Measurements from ENCODE around the gene TRERF1. TPM values are rescaled to one million over a fixed set of nuclear protein-coding genes. Genes with fewer than 3 reads are reported as not detected.

Gene TRERF1
- total and polyA plus RNA-seq, 2 of the 8 experiments (the other 6 are each of a cell fraction or from before 2014, with no cell fraction given), result 10.8 to 21.5 TPM

DNA sequence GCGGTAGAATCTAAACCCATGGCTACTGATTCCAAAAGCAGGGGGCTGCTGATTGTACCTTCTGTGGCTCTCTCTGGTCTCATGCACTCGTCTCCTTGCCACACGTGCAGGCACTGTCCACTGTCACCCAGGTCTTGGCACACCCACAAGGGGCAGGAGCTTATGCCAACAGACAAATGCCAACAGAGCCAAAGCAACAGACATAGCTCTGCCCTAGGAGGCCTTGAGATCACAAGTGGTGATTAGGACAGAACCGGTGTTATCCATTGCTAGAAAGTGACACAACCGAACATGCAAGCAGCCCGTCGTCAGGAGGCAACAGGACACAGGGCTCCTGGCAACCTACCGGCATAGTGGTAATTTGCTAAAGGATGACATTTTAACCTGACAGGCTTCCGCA is 197.2 kb downstream of the TRERF1 start:
- H2BK15ac ChIP-seq (ENCODE audit: low read length), result no peak overlapping the region
- no peak overlapping the region for H3K14ac ChIP-seq (ENCODE audit: insufficient read length)
- peaks cover 12 to 21% (median 18%) of the 10 kb centered on the region in 4 experiments for H3K4me1 ChIP-seq (replicated peaks in 1 of 4; ENCODE audit: control insufficient read depth in 3 of 4, insufficient read depth in 4 of 4, low read length in 3 of 4)
- H3K9me3 ChIP-seq (ENCODE audit: insufficient read depth in 2 of 2, low read depth in 1 of 2, low read length in 1 of 2), result no peaks in the 10 kb centered on the region
- H4K91ac ChIP-seq (replicated peaks; ENCODE audit: insufficient read length, low read length), result no peak overlapping the region
- H3K23me2 ChIP-seq (ENCODE audit: low read depth, low read length), result no peaks in the 10 kb centered on the region
- no peak overlapping the region for H3K4ac ChIP-seq (replicated peaks; ENCODE audit: insufficient read length, low read depth, low read length)
- no peak overlapping the region for H2AFZ ChIP-seq (ENCODE audit: low read length)
- H4K5ac ChIP-seq (ENCODE audit: insufficient read length, low read depth, low read length), result no peak overlapping the region
- no peak overlapping the region for H4K8ac ChIP-seq (ENCODE audit: extremely low read depth, insufficient read depth, low read length)
- no peak overlapping the region for H2BK120ac ChIP-seq (replicated peaks; ENCODE audit: low read depth, low read length)
- no peaks in the 10 kb centered on the region for H3K27me3 ChIP-seq (replicated peaks in 1 of 4; ENCODE audit: control insufficient read depth in 3 of 4, extremely low read depth in 1 of 4, insufficient read depth in 3 of 4, low read length in 3 of 4)
- H3K79me2 ChIP-seq (ENCODE audit: control insufficient read depth in 1 of 2, insufficient read depth in 2 of 2, low read length in 2 of 2), result no peaks in the 10 kb centered on the region
- H2BK12ac ChIP-seq (ENCODE audit: low read depth, low read length), result no peak overlapping the region
- TF ChIP-seq GTF2F1 (IDR thresholded peaks at IDR 0.05; ENCODE audit: borderline replicate concordance, low read depth, low read length), result no peak
- no peak for TF ChIP-seq BACH1 (IDR thresholded peaks at IDR 0.05; ENCODE audit: low read length)
- no peak for TF ChIP-seq TCF12 (IDR thresholded peaks at IDR 0.05; ENCODE audit: low read depth, low read length)
- TF ChIP-seq SP1 (IDR thresholded peaks at IDR 0.05; ENCODE audit: low read depth, low read length), result no peak
- no peak for TF ChIP-seq GABPA (IDR thresholded peaks at IDR 0.05; ENCODE audit: borderline replicate concordance, insufficient read depth, low read length)
- TF ChIP-seq HDAC6 (IDR thresholded peaks at IDR 0.05; ENCODE audit: low read depth, low read length), result no peak
- TF ChIP-seq EGR1 (IDR thresholded peaks at IDR 0.05; ENCODE audit: borderline replicate concordance, low read depth, low read length), result no peak
- no peak overlapping the region for H3K4me2 ChIP-seq (ENCODE audit: insufficient read depth in 1 of 2, low read depth in 2 of 2, low read length in 2 of 2)
- H3K18ac ChIP-seq (ENCODE audit: extremely low read depth, low read length), result no peak overlapping the region
- H3K56ac ChIP-seq (replicated peaks; ENCODE audit: insufficient read length, low read depth, low read length), result no peak overlapping the region
- no peak overlapping the region for H2BK20ac ChIP-seq (ENCODE audit: low read length)
- H3K23ac ChIP-seq (ENCODE audit: insufficient read length), result no peak overlapping the region
- CTCF ChIA-PET (ENCODE audit: partially characterized antibody), result interaction anchor here (0.6 kb wide), 1 partner anchor 507 kb away, joined by 5 read pairs; no protein-coding TSS in a partner anchor
- H3K9ac ChIP-seq (replicated peaks in 1 of 4; ENCODE audit: extremely low read depth in 1 of 4, low read depth in 3 of 4, low read length in 3 of 4), result no peak overlapping the region
- H3K27ac ChIP-seq (ENCODE audit: low read depth, low read length), result no peak overlapping the region
- WGBS, 2 experiments (ENCODE audit: extremely low coverage in 1 of 2, insufficient coverage in 1 of 2, insufficient read length in 1 of 2, insufficient replicate concordance in 2 of 2, low coverage in 1 of 2, low lambda C conversion rate in 2 of 2, missing lambda C conversion rate in 1 of 2), result 96% methylated on average over 9 of the region's 9 CpGs; no CpG with 5 or more reads in 1 of the 2 experiments
- no peak overlapping the region for H2BK5ac ChIP-seq (ENCODE audit: low read depth, low read length)
- DNase-seq (ENCODE audit: low read depth in 1 of 2, low spot score in 2 of 2) (no peak), FAIRE-seq (no peak)
- H3K79me1 ChIP-seq (ENCODE audit: low read depth, low read length), result no peaks in the 10 kb centered on the region
- POLR2A ChIA-PET (ENCODE audit: partially characterized antibody), result no interaction called here
- peaks cover 0 to 1% of the 10 kb centered on the region in 2 experiments for H4K20me1 ChIP-seq (replicated peaks in 1 of 2; ENCODE audit: control insufficient read depth in 1 of 2, insufficient read depth in 2 of 2, low read length in 2 of 2)
- no peak overlapping the region for H2AK5ac ChIP-seq (ENCODE audit: low read depth, low read length)
- no peak overlapping the region for H3K4me3 ChIP-seq (ENCODE audit: extremely low read depth in 1 of 4, insufficient read depth in 2 of 4, low read depth in 3 of 4, low read length in 4 of 4)
- peaks cover 10 to 53% (median 40%) of the 10 kb centered on the region in 4 experiments for H3K36me3 ChIP-seq (ENCODE audit: control insufficient read depth in 2 of 4, insufficient read depth in 4 of 4, low read length in 3 of 4)

Measured in H1 (cell line).